HCT116 (cell line): ENCODE results near the gene SWAP70. TPM values are rescaled to one million over a fixed set of nuclear protein-coding genes. Genes with fewer than 3 reads are reported as not detected.

Source experiments
- ATAC-seq: fragments of 200-7000 bp; cut with Tn5 transposase; 2 replicates; pipeline ENCODE4 v1.9.1; 2020; ENCODE audit warnings: mild to moderate bottlenecking, moderate library complexity
- BruUV-seq: library from RNA; stranded (reverse); fragments of 400-500 nt; replicated peaks from 2 replicates; lab custom pipeline; 2021; lab: Mats Ljungman, UMichigan
- CTCF ChIA-PET: fragments of 300-600 bp; sonication (Branson Sonifier 250); formaldehyde crosslinking; loops from one replicate; lab custom pipeline; 2021; ENCODE audit warnings: antibody characterized with exemption; lab: Charles Lee
- POLR2A ChIA-PET: fragments of 300-600, 350-600 bp; sonication (Branson Sonifier 250); formaldehyde crosslinking; loops from one replicate; lab custom pipeline; 2021; ENCODE audit warnings: antibody characterized with exemption; lab: Charles Lee
- RAD21 ChIA-PET, 2 experiments: fragments of 300-600 bp; sonication (Branson Sonifier 250); formaldehyde crosslinking; loops; one replicate each; lab custom pipeline; 2023; ENCODE audit warnings: low total read pairs in 2 of 2; ENCODE audit not compliant: uncharacterized antibody in 2 of 2, unreplicated experiment in 2 of 2, low non-redundant PET in 1 of 2; lab: Charles Lee
- DNase-seq: peaks from one replicate; pipeline ENCODE4 v3.0.0-alpha.2; 2010; ENCODE audit warnings: low read depth, low spot score
- H2AFZ ChIP-seq: fragments of 200-600 bp; shearing (Covaris generic), sonication (generic); 2 replicates; pipeline ENCODE4 v1.6.1; 2017; ENCODE audit warnings: low read depth, mixed run types, mixed read lengths, antibody characterized with exemption, low read length; ENCODE audit not compliant: poor library complexity, severe bottlenecking
- H3K27ac ChIP-seq: 2 replicates; pipeline ENCODE4 v1.5.1; 2012; ENCODE audit warnings: low read depth, low read length
- H3K27me3 ChIP-seq: fragments of 200-600 bp; sonication (generic); 2 replicates; pipeline ENCODE4 v1.6.1; 2016; ENCODE audit warnings: mixed run types, low read length, mixed read lengths; ENCODE audit not compliant: insufficient read depth
- H3K36me3 ChIP-seq, 2 experiments: fragments of 200-500 bp in 1 of 2; fragments of 200-600 bp in 1 of 2; sonication (Bioruptor generic) in 1 of 2; sonication (generic) in 1 of 2; 2 replicates each; pipeline versions ENCODE4 v1.5.1 to v1.6.1; 2014 to 2016; ENCODE audit warnings: low read length in 2 of 2, inconsistent platforms in 1 of 2, mixed read lengths in 1 of 2, mixed run types in 1 of 2; ENCODE audit not compliant: insufficient read depth in 2 of 2, control insufficient read depth in 1 of 2
- H3K4me1 ChIP-seq, 2 experiments: fragments of 200-600 bp in 1 of 2; sonication (generic) in 1 of 2; 2 replicates each; pipeline versions ENCODE4 v1.5.1 to v1.6.1; 2012 to 2017; ENCODE audit warnings: low read length in 2 of 2, inconsistent platforms in 1 of 2, mild to moderate bottlenecking in 1 of 2, mixed read lengths in 1 of 2, mixed run types in 1 of 2, moderate library complexity in 1 of 2; ENCODE audit not compliant: insufficient read depth in 2 of 2, control insufficient read depth in 1 of 2
- H3K4me2 ChIP-seq: fragments of 200-600 bp; sonication (generic); 2 replicates; pipeline ENCODE4 v1.6.1; 2017; ENCODE audit warnings: mixed run types, low read length, mixed read lengths
- H3K4me3 ChIP-seq, 2 experiments: fragments of 200-600 bp in 1 of 2; sonication (generic) in 1 of 2; replicated peaks in 1 of 2; 2 replicates each; pipeline ENCODE4 v1.5.1; 2011 to 2016; ENCODE audit warnings: low read length in 2 of 2, control low read depth in 1 of 2, low read depth in 1 of 2, mild to moderate bottlenecking in 1 of 2, mixed read lengths in 1 of 2, mixed run types in 1 of 2
- H3K79me2 ChIP-seq: fragments of 200-600 bp; sonication (generic); 2 replicates; pipeline ENCODE4 v1.6.1; 2017; ENCODE audit warnings: mild to moderate bottlenecking, mixed run types, low read length, moderate library complexity, mixed read lengths; ENCODE audit not compliant: insufficient read depth
- H3K9ac ChIP-seq: fragments of 200-600 bp; sonication (generic); 2 replicates; pipeline ENCODE4 v1.6.1; 2016; ENCODE audit warnings: low read length, mixed read lengths
- H3K9me2 ChIP-seq: fragments of 200-600 bp; sonication (generic), shearing (Covaris generic); 2 replicates; pipeline ENCODE4 v1.6.1; 2017; ENCODE audit warnings: mixed run types, mild to moderate bottlenecking, moderate library complexity; ENCODE audit not compliant: insufficient read depth
- H3K9me3 ChIP-seq, 2 experiments: fragments of 200-500 bp in 1 of 2; fragments of 200-600 bp in 1 of 2; sonication (Bioruptor generic) in 1 of 2; sonication (generic) in 1 of 2; 2 replicates each; pipeline ENCODE4 v1.6.1; 2014 to 2017; ENCODE audit warnings: low read length in 2 of 2, mixed read lengths in 2 of 2, inconsistent platforms in 1 of 2, low read depth in 1 of 2, mild to moderate bottlenecking in 1 of 2, mixed run types in 1 of 2, moderate library complexity in 1 of 2; ENCODE audit not compliant: control insufficient read depth in 1 of 2, insufficient read depth in 1 of 2
- H4K20me1 ChIP-seq: fragments of 200-600 bp; sonication (generic), shearing (Covaris generic); 2 replicates; pipeline ENCODE4 v1.6.1; 2017; ENCODE audit warnings: mixed run types, mild to moderate bottlenecking, moderate library complexity; ENCODE audit not compliant: insufficient read depth
- ATF3 ChIP-seq: IDR thresholded peaks from 2 replicates; pipeline ENCODE4 v1.6.1; 2012
- CBX3 ChIP-seq: IDR thresholded peaks from 2 replicates; pipeline ENCODE4 v1.6.1; 2012; ENCODE audit warnings: low read depth
- CEBPB ChIP-seq: IDR thresholded peaks from 2 replicates; pipeline ENCODE4 v1.6.1; 2012; ENCODE audit warnings: low read depth
- CTCF ChIP-seq, 3 experiments: fragments of 200-600 bp in 1 of 3; sonication (generic) in 1 of 3; IDR thresholded peaks in 2 of 3; conservative IDR thresholded peaks in 1 of 3; 2 replicates each; pipeline ENCODE4 v1.5.1; 2012 to 2017; ENCODE audit warnings: low read depth in 2 of 3, low read length in 2 of 3, antibody characterized with exemption in 1 of 3, borderline replicate concordance in 1 of 3, control low read depth in 1 of 3, mild to moderate bottlenecking in 1 of 3, mixed read lengths in 1 of 3, mixed run types in 1 of 3, moderate library complexity in 1 of 3; ENCODE audit not compliant: insufficient read depth in 1 of 3
- EGR1 ChIP-seq: IDR thresholded peaks from 2 replicates; pipeline ENCODE4 v1.6.1; 2012; ENCODE audit warnings: low read depth
- ELF1 ChIP-seq: IDR thresholded peaks from 2 replicates; pipeline ENCODE4 v1.6.1; 2012; ENCODE audit warnings: low read depth, borderline replicate concordance
- EZH2 ChIP-seq: fragments of 200-600 bp; sonication (generic); IDR thresholded peaks from 2 replicates; pipeline ENCODE4 v1.6.1; 2017; ENCODE audit warnings: antibody characterized with exemption, mixed run types
- EZH2phosphoT487 ChIP-seq: fragments of 200-600 bp; IDR thresholded peaks from 2 replicates; pipeline ENCODE4 v1.6.1; 2018; ENCODE audit warnings: antibody characterized with exemption, borderline replicate concordance
- FOSL1 ChIP-seq: IDR thresholded peaks from 2 replicates; pipeline ENCODE4 v1.6.1; 2012; ENCODE audit warnings: low read depth
- JUND ChIP-seq: IDR thresholded peaks from 2 replicates; pipeline ENCODE4 v1.6.1; 2012
- MAX ChIP-seq: IDR thresholded peaks from 2 replicates; pipeline ENCODE4 v1.6.1; 2012
- POLR2AphosphoS5 ChIP-seq: IDR thresholded peaks from 2 replicates; pipeline ENCODE4 v1.6.1; 2011; ENCODE audit warnings: mild to moderate bottlenecking, low read depth, low read length, moderate library complexity
- RAD21 ChIP-seq: IDR thresholded peaks from 2 replicates; pipeline ENCODE4 v1.6.1; 2012; ENCODE audit warnings: low read depth, mild to moderate bottlenecking
- SIN3A ChIP-seq: IDR thresholded peaks from 2 replicates; pipeline ENCODE4 v1.6.1; 2012; ENCODE audit warnings: low read depth
- SP1 ChIP-seq: IDR thresholded peaks from 2 replicates; pipeline ENCODE4 v1.6.1; 2012; ENCODE audit warnings: low read depth
- SRF ChIP-seq: IDR thresholded peaks from 2 replicates; pipeline ENCODE4 v1.6.1; 2012; ENCODE audit warnings: low read depth
- TCF7L2 ChIP-seq: IDR thresholded peaks from 2 replicates; pipeline ENCODE4 v1.7.0; 2011; ENCODE audit warnings: borderline replicate concordance, inconsistent platforms; ENCODE audit not compliant: insufficient read depth, insufficient read length; ENCODE audit errors: extremely low read depth
- YY1 ChIP-seq: IDR thresholded peaks from 2 replicates; pipeline ENCODE4 v1.6.1; 2011; ENCODE audit warnings: low read length, low read depth, moderate library complexity, mild to moderate bottlenecking; ENCODE audit not compliant: insufficient replicate concordance; ENCODE audit errors: extremely low read depth
- ZFX ChIP-seq: fragments of 450-650 bp; IDR thresholded peaks from 2 replicates; pipeline ENCODE4 v1.6.1; 2017
- ZNF274 ChIP-seq: fragments of 200-500 bp; sonication (Bioruptor generic); IDR thresholded peaks from 2 replicates; pipeline ENCODE4 v1.6.1; 2014; ENCODE audit warnings: mild to moderate bottlenecking, low read depth, low read length, inconsistent platforms
- intact Hi-C: fragments of 100-400 bp; cut with micrococcal nuclease; formaldehyde crosslinking; loops from 2 replicates; pipeline ENCODE4 v1.10.0; 2022
- total RNA-seq: library from RNA; stranded (reverse); gene quantifications from one replicate; pipeline ENCODE4 v1.2.1, GENCODE V29; 2021; ENCODE audit not compliant: unreplicated experiment

The SWAP70 gene
- total RNA-seq, 1 experiment from 2014 or later, result 20.6 TPM

- Histone ChIP-seq H3K9me2 (no peaks in the 10 kb centered on the region), H3K27me3 (no peaks in the 10 kb centered on the region), H3K79me2 (peaks cover 22% of the 10 kb centered on the region; the same call in 1 of the 2 replicates), H3K9me3 (no peaks in the 10 kb centered on the region), H3K4me1 (no peaks in the 10 kb centered on the region), H3K9ac (no peak overlapping the region), H3K4me2 (no peak overlapping the region), H4K20me1 (no peaks in the 10 kb centered on the region; the same call in 1 of the 2 replicates), H2AFZ (no peak overlapping the region), H3K36me3 (no peaks in the 10 kb centered on the region), H3K27ac (no peak overlapping the region), H3K4me3 (no peak overlapping the region)
- RAD21 ChIA-PET, result no interaction called here
- CTCF ChIA-PET, result no interaction called here
- TF ChIP-seq POLR2AphosphoS5 (no peak), EZH2 (no peak), ZFX (no peak), SP1 (no peak), SRF (no peak), CBX3 (no peak), MAX (no peak), ELF1 (no peak), FOSL1 (no peak), CTCF (IDR thresholded peaks at IDR 0.05 in 2 of 3, conservative IDR thresholded peaks at IDR 0.05 in 1 of 3; ENCODE audit: borderline replicate concordance in 1 of 3, insufficient read depth in 1 of 3, low read depth in 2 of 3, low read length in 2 of 3) (no peak), RAD21 (no peak), SIN3A (no peak), TCF7L2 (no peak), ATF3 (no peak), JUND (no peak), EZH2phosphoT487 (no peak), YY1 (no peak), CEBPB (no peak), ZNF274 (no peak), EGR1 (no peak)
- ATAC-seq (no peak), DNase-seq (no peak)
- intact Hi-C loops, result no loop called here
- BruUV-seq, result no TSS peak
- POLR2A ChIA-PET, result no interaction called here
Observed at GRCh38 chr11:9680028-9680427, 16.2 kb downstream of the SWAP70 start.
